D721Med (cell line): ENCODE measurements around the gene LTK.
A peak's percentile ranks its signal among the peaks of the same experiment; 100 is the strongest.

ENCODE experiments used
- DNase-seq: peaks from one replicate; pipeline ENCODE4 v3.0.0; 2011; ENCODE audit warnings: low spot score; ENCODE audit not compliant: insufficient read length
- FAIRE-seq: peaks from 2 replicates; lab custom pipeline; 2011; peaks lifted over from hg19 to GRCh38; lab: Jason Lieb, UNC
- TF ChIP-seq, protein P1 (sequence below): IDR thresholded peaks from 2 replicates; pipeline ENCODE4 v1.5.1; 2012; ENCODE audit warnings: mild to moderate bottlenecking, control low read depth; ENCODE audit not compliant: insufficient read depth; ENCODE audit errors: missing control alignments

LTK gene

DNA sequence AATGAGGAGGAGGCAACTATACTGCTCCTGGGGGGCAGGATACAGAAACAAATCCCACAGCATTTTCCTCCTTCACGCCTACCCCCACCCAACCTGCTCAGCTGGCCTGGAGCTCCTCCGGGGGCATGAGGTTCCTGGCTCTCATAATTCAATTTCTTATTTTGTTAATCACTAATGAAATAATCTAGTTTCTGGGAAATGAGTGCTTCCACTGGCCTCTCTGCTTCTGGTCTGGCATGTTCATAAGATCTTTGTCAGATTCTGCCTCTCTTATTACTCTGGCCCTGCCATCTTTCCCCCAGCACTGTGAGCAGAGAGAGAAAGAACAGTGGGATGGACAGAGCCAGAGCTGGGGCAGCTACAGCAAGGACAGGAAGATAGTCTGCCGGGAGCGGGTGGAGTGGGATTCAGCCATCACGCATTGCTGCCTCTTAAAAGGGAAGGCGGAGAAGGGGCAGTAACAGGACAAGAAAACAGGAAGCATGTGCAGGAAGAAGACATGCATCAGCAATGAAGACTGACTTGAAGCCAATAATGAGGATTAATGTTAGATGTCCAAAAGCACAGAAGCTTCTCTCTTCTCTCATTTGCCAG is 16.8 kb upstream of the LTK start:
- no peak for DNase-seq
- TF ChIP-seq, protein P1, sequence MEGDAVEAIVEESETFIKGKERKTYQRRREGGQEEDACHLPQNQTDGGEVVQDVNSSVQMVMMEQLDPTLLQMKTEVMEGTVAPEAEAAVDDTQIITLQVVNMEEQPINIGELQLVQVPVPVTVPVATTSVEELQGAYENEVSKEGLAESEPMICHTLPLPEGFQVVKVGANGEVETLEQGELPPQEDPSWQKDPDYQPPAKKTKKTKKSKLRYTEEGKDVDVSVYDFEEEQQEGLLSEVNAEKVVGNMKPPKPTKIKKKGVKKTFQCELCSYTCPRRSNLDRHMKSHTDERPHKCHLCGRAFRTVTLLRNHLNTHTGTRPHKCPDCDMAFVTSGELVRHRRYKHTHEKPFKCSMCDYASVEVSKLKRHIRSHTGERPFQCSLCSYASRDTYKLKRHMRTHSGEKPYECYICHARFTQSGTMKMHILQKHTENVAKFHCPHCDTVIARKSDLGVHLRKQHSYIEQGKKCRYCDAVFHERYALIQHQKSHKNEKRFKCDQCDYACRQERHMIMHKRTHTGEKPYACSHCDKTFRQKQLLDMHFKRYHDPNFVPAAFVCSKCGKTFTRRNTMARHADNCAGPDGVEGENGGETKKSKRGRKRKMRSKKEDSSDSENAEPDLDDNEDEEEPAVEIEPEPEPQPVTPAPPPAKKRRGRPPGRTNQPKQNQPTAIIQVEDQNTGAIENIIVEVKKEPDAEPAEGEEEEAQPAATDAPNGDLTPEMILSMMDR = no peak
- no peak for FAIRE-seq

DNA sequence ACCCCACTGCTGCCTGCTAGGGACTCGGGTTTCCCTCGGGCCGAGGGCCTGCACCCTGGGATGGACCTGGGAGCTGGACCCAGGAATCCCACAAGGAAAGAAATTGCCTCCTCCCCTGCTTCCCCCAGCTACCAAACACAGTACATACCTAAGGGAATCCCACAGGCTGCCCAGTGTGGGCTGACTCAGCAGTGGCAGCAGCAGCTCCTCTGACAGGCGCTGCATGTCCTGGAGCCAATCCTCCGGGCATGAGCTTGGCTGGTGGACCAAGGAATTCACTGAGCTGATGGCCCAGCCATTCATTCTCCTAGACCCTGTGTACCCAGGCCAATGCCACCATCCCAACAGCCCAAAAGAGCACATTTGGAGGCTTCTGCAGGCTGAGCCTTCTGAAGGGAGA is 9.5 kb upstream of the LTK start:
- FAIRE-seq = no peak
- no peak for DNase-seq
- TF ChIP-seq, protein P1 = no peak

DNA sequence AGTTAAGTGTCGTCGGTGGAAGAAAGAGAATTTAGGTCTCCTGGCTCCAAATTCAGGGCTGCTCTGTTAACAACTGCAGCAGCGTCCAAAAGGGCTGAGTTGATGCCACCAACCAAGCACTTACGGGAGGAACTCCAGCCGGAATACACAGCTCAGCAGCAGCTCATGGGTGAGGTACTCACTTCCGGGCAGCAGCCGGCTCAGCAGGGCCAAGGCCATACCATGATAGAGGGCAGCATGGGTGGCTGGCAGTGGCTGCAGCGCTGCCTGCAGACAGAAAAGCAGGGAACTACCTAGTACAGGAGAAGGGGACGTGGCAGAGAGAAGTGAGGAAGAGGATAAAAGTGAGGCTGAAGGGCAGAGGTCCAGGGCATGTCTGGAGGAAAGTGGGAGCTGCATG is 8.0 kb upstream of the LTK start:
- TF ChIP-seq, protein P1 = no peak
- no peak for FAIRE-seq
- DNase-seq = no peak

DNA sequence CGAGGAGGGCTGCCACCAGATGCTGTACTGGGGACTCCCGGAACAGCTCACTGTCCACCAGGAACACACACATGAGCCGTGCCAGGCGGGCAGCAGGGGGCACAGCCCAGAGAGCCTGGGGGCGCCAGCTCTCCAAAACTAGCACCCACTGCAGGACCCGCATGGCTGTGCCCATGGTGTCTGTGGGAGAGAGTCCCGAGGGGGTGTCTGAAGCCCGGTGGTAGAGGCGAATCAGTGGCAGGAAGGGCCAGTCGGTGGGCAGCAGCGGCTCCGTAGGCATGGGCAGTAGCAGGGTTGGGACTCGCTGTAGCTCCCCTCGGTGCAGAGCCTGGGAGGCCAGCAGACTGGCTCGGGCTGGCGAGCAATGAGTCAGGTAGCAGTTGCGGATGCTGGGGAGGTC is 7.0 kb upstream of the LTK start:
- no peak for FAIRE-seq
- no peak for DNase-seq
- TF ChIP-seq, protein P1 = no peak

- TF ChIP-seq, protein P1 = no peak
- no peak for DNase-seq
- FAIRE-seq = no peak
Observed at GRCh38 chr15:41517895-41518449, 4.3 kb upstream of the LTK start.

DNA sequence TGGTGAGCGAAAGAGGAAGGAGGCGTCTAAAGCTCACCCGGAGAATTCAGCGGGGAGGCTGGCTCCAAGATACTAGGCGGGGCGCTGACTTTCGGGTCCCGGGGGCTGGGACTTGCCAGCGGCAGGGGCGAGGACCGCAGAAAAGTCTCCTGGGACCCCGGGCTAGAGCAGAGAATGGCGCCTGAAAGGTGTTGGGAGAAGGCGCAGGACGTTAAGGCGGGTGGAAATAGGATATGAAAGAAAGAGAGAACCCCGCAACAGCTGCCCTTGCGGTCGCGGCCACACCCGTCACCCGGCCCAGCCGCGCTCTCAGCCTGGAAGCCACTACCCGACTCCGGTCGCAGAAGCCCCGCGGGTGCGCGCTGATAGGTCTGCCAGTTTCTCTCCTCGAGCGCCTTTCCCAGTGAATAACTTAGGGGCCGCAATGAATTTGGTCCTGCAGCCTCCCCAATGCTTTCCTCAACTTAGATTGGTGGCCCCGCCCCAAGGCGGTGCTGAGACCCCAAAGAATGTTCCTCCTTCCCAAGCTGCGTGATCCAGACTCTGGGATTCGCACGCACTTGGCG is 604 bp downstream of the LTK start:
- TF ChIP-seq, protein P1 = no peak
- DNase-seq (peak; percentile 49), FAIRE-seq (no peak)

DNA sequence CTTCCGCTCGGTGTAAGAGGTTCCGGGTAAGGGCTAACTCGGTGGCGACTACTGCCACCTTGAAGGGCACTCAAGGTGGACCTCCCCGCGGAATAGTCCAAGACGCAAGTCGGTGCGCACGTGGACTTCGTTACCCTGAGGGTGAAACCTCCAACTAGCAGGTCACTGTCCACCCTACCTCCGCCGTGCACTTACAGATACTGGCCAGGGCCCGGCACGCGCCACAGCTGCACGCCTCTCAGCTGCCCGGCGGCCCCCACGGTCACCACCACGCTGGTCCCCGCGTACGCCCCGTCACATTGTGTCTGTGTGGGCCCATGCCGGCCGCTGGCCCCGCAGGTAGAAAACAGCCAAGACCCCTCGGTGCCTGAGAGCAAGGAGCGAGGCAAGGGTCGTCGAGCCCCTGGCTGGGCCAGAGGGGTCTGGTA is 1.1 kb downstream of the LTK start:
- no peak for FAIRE-seq
- DNase-seq = no peak
- TF ChIP-seq, protein P1 = no peak
